ENCODE results near the gene MT1A. TPM values are rescaled to one million over a fixed set of nuclear protein-coding genes. Genes with fewer than 3 reads are reported as not detected.

Gene MT1A
- total and polyA plus RNA-seq, 10 of the 15 experiments (the other 5 are each of a cell fraction or from before 2014, with no cell fraction given) = not detected

GRCh38 chr16:56688762-56689161 is 50.3 kb downstream of the MT1A start (continued):
- TF ChIP-seq ZBTB33 (IDR thresholded peaks at IDR 0.05) (no peak), SP1 (IDR thresholded peaks at IDR 0.05; ENCODE audit: low read depth, low read length) (no peak), IRF3 (IDR thresholded peaks at IDR 0.05) (no peak), POLR2A (IDR thresholded peaks at IDR 0.05; ENCODE audit: low read depth, low read length) (no peak), TBL1XR1 (IDR thresholded peaks at IDR 0.05; ENCODE audit: low read depth, low read length) (no peak), POU2F2 (IDR thresholded peaks at IDR 0.05; ENCODE audit: borderline replicate concordance, low read depth, low read length) (no peak), CREM (IDR thresholded peaks at IDR 0.05; ENCODE audit: low read depth) (no peak), POLR2AphosphoS2 (IDR thresholded peaks at IDR 0.05; ENCODE audit: low read depth, low read length) (no peak), SIX5 (IDR thresholded peaks at IDR 0.05; ENCODE audit: low read depth, low read length, severe bottlenecking) (no peak), SPI1 (IDR thresholded peaks at IDR 0.05; ENCODE audit: borderline replicate concordance, insufficient read depth, low read depth, low read length) (no peak), HCFC1 (IDR thresholded peaks at IDR 0.05; ENCODE audit: low read length) (no peak), MEF2A (IDR thresholded peaks at IDR 0.05; ENCODE audit: insufficient read depth, low read depth, low read length) (no peak)
- TF ChIP-seq, protein P1, sequence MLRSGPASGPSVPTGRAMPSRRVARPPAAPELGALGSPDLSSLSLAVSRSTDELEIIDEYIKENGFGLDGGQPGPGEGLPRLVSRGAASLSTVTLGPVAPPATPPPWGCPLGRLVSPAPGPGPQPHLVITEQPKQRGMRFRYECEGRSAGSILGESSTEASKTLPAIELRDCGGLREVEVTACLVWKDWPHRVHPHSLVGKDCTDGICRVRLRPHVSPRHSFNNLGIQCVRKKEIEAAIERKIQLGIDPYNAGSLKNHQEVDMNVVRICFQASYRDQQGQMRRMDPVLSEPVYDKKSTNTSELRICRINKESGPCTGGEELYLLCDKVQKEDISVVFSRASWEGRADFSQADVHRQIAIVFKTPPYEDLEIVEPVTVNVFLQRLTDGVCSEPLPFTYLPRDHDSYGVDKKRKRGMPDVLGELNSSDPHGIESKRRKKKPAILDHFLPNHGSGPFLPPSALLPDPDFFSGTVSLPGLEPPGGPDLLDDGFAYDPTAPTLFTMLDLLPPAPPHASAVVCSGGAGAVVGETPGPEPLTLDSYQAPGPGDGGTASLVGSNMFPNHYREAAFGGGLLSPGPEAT (IDR thresholded peaks at IDR 0.05; ENCODE audit: low read depth) = no peak
- TF ChIP-seq, protein P2, sequence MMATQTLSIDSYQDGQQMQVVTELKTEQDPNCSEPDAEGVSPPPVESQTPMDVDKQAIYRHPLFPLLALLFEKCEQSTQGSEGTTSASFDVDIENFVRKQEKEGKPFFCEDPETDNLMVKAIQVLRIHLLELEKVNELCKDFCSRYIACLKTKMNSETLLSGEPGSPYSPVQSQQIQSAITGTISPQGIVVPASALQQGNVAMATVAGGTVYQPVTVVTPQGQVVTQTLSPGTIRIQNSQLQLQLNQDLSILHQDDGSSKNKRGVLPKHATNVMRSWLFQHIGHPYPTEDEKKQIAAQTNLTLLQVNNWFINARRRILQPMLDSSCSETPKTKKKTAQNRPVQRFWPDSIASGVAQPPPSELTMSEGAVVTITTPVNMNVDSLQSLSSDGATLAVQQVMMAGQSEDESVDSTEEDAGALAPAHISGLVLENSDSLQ (IDR thresholded peaks at IDR 0.05) = no peak

Measured in GM12878 (cell line).